K562 (cell line): ENCODE measurements around the gene NUFIP1. TPM values are rescaled to one million over a fixed set of nuclear protein-coding genes. Genes with fewer than 3 reads are reported as not detected.
A peak's percentile ranks its signal among the peaks of the same experiment; 100 is the strongest.

ENCODE experiments used
- BHLHE40 ChIP-seq: IDR thresholded peaks from 2 replicates; pipeline ENCODE4 v1.6.1; 2011; ENCODE audit warnings: low read length, improper control_type of control experiment
- BRCA1 ChIP-seq, 2 experiments: fragments of 450-650 bp in 1 of 2; sonication (generic) in 1 of 2; formaldehyde crosslinking in 1 of 2; IDR thresholded peaks; 2 replicates each; pipeline versions ENCODE4 v1.5.0 to v1.6.1; 2017 to 2020; ENCODE audit warnings: mild to moderate bottlenecking in 1 of 2, missing genetic modification reagents in 1 of 2
- HLTF ChIP-seq: fragments of 450-650 bp; IDR thresholded peaks from 2 replicates; pipeline ENCODE4 v1.6.1; 2016
- HOMEZ ChIP-seq: fragments of 250-450 bp; sonication (Bioruptor Pico); IDR thresholded peaks from 2 replicates; pipeline ENCODE4 v1.4.0; 2020; ENCODE audit warnings: mild to moderate bottlenecking, moderate library complexity
- ILK ChIP-seq: fragments of 450-650 bp; IDR thresholded peaks from 2 replicates; pipeline ENCODE4 v1.6.1; 2016; ENCODE audit warnings: missing genetic modification characterization, low read depth, mild to moderate bottlenecking, missing compliant biosample characterization, moderate library complexity, borderline replicate concordance
- KAT7 ChIP-seq: sonication (generic); formaldehyde crosslinking; IDR thresholded peaks from 2 replicates; pipeline ENCODE4 v1.8.0; 2022; ENCODE audit warnings: missing genetic modification reagents, mild to moderate bottlenecking, borderline replicate concordance
- KDM1A ChIP-seq, 2 experiments: fragments of 450-650 bp; IDR thresholded peaks; 2 replicates each; pipeline ENCODE4 v1.6.1; 2016; ENCODE audit warnings: mild to moderate bottlenecking in 2 of 2
- NCOA2 ChIP-seq, 2 experiments: fragments of 450-650 bp; IDR thresholded peaks; 2 replicates each; pipeline ENCODE4 v1.6.1; 2018; ENCODE audit warnings: mild to moderate bottlenecking in 2 of 2, moderate library complexity in 1 of 2; ENCODE audit not compliant: partially characterized antibody in 2 of 2
- NFYB ChIP-seq: IDR thresholded peaks from 2 replicates; pipeline ENCODE4 v1.6.1; 2011; ENCODE audit warnings: mild to moderate bottlenecking, moderate library complexity; ENCODE audit not compliant: insufficient read length; ENCODE audit errors: extremely low read depth
- NR2C2 ChIP-seq, 2 experiments: fragments of 200-800 bp in 1 of 2; sonication (Bioruptor generic) in 1 of 2; sonication (generic) in 1 of 2; formaldehyde crosslinking in 1 of 2; IDR thresholded peaks; 2 replicates each; pipeline versions ENCODE4 v1.6.1 to v1.8.0; 2016 to 2022; ENCODE audit warnings: mild to moderate bottlenecking in 1 of 2, missing compliant biosample characterization in 1 of 2, missing genetic modification characterization in 1 of 2, missing genetic modification reagents in 1 of 2
- REST ChIP-seq, 2 experiments: fragments of 450-650 bp; formaldehyde crosslinking in 1 of 2; IDR thresholded peaks; 2 replicates each; pipeline versions ENCODE4 v1.4.0 to v1.6.1; 2014 to 2020; ENCODE audit warnings: mild to moderate bottlenecking in 2 of 2, borderline replicate concordance in 1 of 2, low read depth in 1 of 2
- TCF15 ChIP-seq: fragments of 250-450 bp; sonication (Bioruptor Pico); IDR thresholded peaks from 2 replicates; pipeline ENCODE4 v1.8.0; 2022; ENCODE audit warnings: moderate library complexity, mild to moderate bottlenecking, inconsistent platforms
- ZBTB26 ChIP-seq: fragments of 450-650 bp; formaldehyde crosslinking; IDR thresholded peaks from 2 replicates; pipeline ENCODE4 v1.4.0; 2022; ENCODE audit warnings: missing genetic modification characterization
- ZNF699 ChIP-seq: fragments of 250-450 bp; sonication (Bioruptor Pico); IDR thresholded peaks from 2 replicates; pipeline ENCODE4 v1.8.0; 2021; ENCODE audit warnings: mild to moderate bottlenecking, moderate library complexity; ENCODE audit not compliant: insufficient replicate concordance
- ZNF79 ChIP-seq: fragments of 250-450 bp; sonication (Bioruptor Pico); IDR thresholded peaks from 2 replicates; pipeline ENCODE4 v1.4.0; 2020; ENCODE audit warnings: low read depth, mild to moderate bottlenecking, moderate library complexity
- polyA plus RNA-seq, 8 experiments: library from polyadenylated mRNA; depleted of rRNA in 4 of 8; stranded (reverse) in 5 of 8; unstranded in 3 of 8; fragments of >200 nt; fragmentation: Nextera tagmentation in 2 of 8; fragmentation: Illumina TruSeq in 1 of 8; extraction: Ambion mirVana in 2 of 8; extraction: Trizol in 1 of 8; gene quantifications; 2 replicates each; pipeline versions ENCODE4 v1.2.1 to v1.2.3, GENCODE V29; 2011 to 2014; ENCODE audit warnings: inconsistent platforms in 1 of 8, missing spikeins in 1 of 8
- total RNA-seq, 7 experiments: library from RNA; depleted of rRNA in 6 of 7; stranded (reverse); fragments of >200 nt in 6 of 7; fragmentation: Illumina TruSeq in 2 of 7; extraction: Trizol in 2 of 7; gene quantifications; 2 replicates each; pipeline versions ENCODE4 v1.2.1 to v1.2.3, GENCODE V29; 2011 to 2021; ENCODE audit warnings: low replicate concordance in 1 of 7

Gene NUFIP1
- total and polyA plus RNA-seq, 9 of the 15 experiments (the other 6 are each of a cell fraction or from before 2014, with no cell fraction given): 2.6 to 9.7 (median 4.1) TPM

- TF ChIP-seq REST (IDR thresholded peaks at IDR 0.05; ENCODE audit: borderline replicate concordance) (no peak; the same call in 1 of the 2 replicates), REST (CRISPR knock-in tag; IDR thresholded peaks at IDR 0.05; ENCODE audit: low read depth) (no peak), HLTF (no peak), KDM1A (IDR thresholded peaks at IDR 0.05) (peak; percentile 82), ZNF79 (no peak), TCF15 (no peak), NR2C2 (CRISPR knock-in tag; IDR thresholded peaks at IDR 0.05) (peak; percentile 71; the same call in 1 of the 2 replicates), NR2C2 (tag; IDR thresholded peaks at IDR 0.05) (peak; percentile 94), BHLHE40 (peak; percentile 54), ZNF699 (CRISPR knock-in tag) (no peak), ZBTB26 (CRISPR knock-in tag) (no peak), NCOA2 (IDR thresholded peaks at IDR 0.05; ENCODE audit: partially characterized antibody in 2 of 2) (no peak), HOMEZ (no peak), NFYB (no peak), KAT7 (CRISPR knock-in tag) (no peak), ILK (tag) (no peak), BRCA1 (IDR thresholded peaks at IDR 0.05) (no peak), BRCA1 (CRISPR knock-in tag; IDR thresholded peaks at IDR 0.05) (no peak)
Measured at GRCh38 chr13:44917589-44918325, 71.5 kb downstream of the NUFIP1 start (continued).
